Measurements from ENCODE around the gene RBM20. TPM values are rescaled to one million over a fixed set of nuclear protein-coding genes. Genes with fewer than 3 reads are reported as not detected.

Gene RBM20
- total RNA-seq, 1 experiment from 2014 or later: not detected

- no peaks in the 10 kb centered on the region for H3K27me3 ChIP-seq
- H3K36me3 ChIP-seq: no peaks in the 10 kb centered on the region
- H3K4me3 ChIP-seq: no peak overlapping the region
- H3K9me3 ChIP-seq: no peaks in the 10 kb centered on the region
- no peak for DNase-seq
Measured at GRCh38 chr10:110808123-110808522, 164.0 kb downstream of the RBM20 start.

- DNase-seq: no peak
- no peaks in the 10 kb centered on the region for H3K36me3 ChIP-seq
- H3K4me3 ChIP-seq: no peak overlapping the region
- H3K27me3 ChIP-seq: no peaks in the 10 kb centered on the region
- H3K9me3 ChIP-seq: no peaks in the 10 kb centered on the region
Measured at GRCh38 chr10:110808615-110809014, 164.5 kb downstream of the RBM20 start.

DNA sequence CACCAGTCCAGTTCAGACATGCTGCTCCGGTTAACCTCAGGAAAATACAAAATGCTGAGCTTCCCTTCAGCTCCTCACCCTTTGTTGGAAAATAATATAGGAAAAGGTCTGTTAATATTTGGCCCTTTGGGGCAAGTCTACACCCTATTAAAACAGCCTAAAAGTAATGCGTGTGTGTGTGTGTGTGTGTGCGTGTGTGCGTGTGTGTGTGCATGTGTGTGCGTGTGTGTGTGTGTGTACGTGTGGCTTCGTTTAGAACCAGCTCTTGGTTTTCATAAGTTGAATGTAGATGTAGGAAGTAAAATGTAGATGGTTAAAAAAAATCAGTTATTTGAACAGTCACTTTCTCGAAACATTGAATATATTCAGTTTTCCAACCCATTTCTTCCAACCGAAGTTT lies 166.5 kb downstream of the RBM20 start:
- no peaks in the 10 kb centered on the region for H3K9me3 ChIP-seq
- no peak overlapping the region for H3K4me3 ChIP-seq
- H3K27me3 ChIP-seq: no peaks in the 10 kb centered on the region
- H3K36me3 ChIP-seq: no peaks in the 10 kb centered on the region
- DNase-seq: no peak

DNA sequence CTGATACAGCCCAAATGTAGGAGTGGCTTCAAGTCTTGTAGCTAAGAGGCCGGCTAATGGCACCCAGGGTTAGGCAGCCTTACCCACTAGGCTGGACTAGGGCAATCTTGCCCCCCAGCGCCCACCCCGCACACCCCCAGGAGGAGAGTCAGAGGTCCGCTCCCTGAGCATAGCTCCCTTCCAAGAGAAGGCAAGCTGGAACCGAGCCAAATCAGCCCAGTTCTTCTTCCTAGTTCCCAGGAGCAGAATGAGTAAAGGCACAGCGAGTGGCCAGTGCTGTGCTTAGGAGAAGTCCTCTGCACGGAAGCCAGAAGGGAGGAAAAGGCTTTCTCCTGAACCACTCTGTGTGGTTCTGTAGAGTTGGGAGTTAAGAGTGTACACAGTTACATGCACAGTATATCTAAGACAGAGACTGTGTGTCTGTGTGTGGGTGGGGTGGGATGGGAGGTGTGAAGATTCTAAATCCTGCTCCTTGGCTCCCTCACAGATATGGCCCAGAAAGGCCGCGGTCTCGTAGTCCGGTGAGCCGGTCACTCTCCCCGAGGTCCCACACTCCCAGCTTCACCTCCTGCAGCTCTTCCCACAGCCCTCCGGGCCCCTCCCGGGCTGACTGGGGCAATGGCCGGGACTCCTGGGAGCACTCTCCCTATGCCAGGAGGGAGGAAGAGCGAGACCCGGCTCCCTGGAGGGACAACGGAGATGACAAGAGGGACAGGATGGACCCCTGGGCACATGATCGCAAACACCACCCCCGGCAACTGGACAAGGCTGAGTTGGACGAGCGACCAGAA lies 167.8 kb downstream of the RBM20 start:
- H3K9me3 ChIP-seq: no peaks in the 10 kb centered on the region
- H3K36me3 ChIP-seq: no peaks in the 10 kb centered on the region
- no peaks in the 10 kb centered on the region for H3K27me3 ChIP-seq
- DNase-seq: no peak
- H3K4me3 ChIP-seq: no peak overlapping the region

- no peaks in the 10 kb centered on the region for H3K36me3 ChIP-seq
- H3K27me3 ChIP-seq: no peaks in the 10 kb centered on the region
- H3K4me3 ChIP-seq: no peak overlapping the region
- no peak for DNase-seq
- H3K9me3 ChIP-seq: no peaks in the 10 kb centered on the region
Measured at GRCh38 chr10:110812583-110812982, 168.4 kb downstream of the RBM20 start.

- no peaks in the 10 kb centered on the region for H3K27me3 ChIP-seq
- no peaks in the 10 kb centered on the region for H3K36me3 ChIP-seq
- no peak for DNase-seq
Measured at GRCh38 chr10:110813743-110814472, 169.8 kb downstream of the RBM20 start.

DNA sequence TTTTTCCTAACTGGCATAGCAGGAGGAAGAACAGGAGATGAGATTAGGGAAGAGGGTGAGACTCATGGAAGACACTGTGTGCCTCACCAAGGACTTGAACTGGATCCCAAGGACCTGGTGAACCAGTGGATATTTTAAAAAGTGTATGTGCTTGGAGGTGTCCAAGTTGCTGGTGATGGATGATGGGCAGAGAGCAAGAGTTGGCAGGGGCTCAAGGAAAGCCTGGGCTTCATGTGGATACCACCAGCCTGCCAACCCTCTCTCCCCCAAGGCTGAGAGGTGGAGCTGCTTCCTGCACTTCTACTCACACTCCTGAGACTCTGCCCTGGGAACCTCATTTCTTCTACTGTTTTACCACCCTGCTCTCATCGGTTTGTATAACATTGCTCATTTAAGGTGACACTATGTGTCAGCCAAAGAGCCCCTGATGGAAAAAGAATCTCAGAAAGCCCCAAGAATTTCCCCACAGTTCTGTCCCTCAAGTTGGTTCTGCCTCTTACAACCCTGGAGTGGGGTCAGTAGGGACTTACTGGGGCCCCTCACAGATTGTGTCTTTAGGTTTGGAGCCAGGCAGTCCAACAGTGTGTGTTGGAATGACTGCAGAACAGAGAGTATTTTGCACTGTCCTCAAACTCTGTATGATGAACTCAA lies 171.3 kb downstream of the RBM20 start:
- no peaks in the 10 kb centered on the region for H3K9me3 ChIP-seq
- H3K36me3 ChIP-seq: no peaks in the 10 kb centered on the region
- H3K27me3 ChIP-seq: no peaks in the 10 kb centered on the region
- H3K4me3 ChIP-seq: no peak overlapping the region
- DNase-seq: no peak

More at GRCh38 chr10:110813743-110814472, 169.8 kb downstream of the RBM20 start:
- no peaks in the 10 kb centered on the region for H3K9me3 ChIP-seq
- no peak overlapping the region for H3K4me3 ChIP-seq

GRCh38 chr10:110817614-110818013 lies 173.5 kb downstream of the RBM20 start:
- no peaks in the 10 kb centered on the region for H3K27me3 ChIP-seq
- H3K4me3 ChIP-seq: no peak overlapping the region
- DNase-seq: no peak
- H3K36me3 ChIP-seq: no peaks in the 10 kb centered on the region
- no peaks in the 10 kb centered on the region for H3K9me3 ChIP-seq

- Histone ChIP-seq H3K36me3 (no peaks in the 10 kb centered on the region), H3K27me3 (no peaks in the 10 kb centered on the region), H3K9me3 (no peaks in the 10 kb centered on the region), H3K4me3 (no peak overlapping the region)
- DNase-seq: peak; percentile 15
Measured at GRCh38 chr10:110818311-110819256, 174.4 kb downstream of the RBM20 start.

GRCh38 chr10:110820321-110820814 lies 176.2 kb downstream of the RBM20 start:
- H3K4me3 ChIP-seq: no peak overlapping the region
- no peaks in the 10 kb centered on the region for H3K27me3 ChIP-seq
- no peaks in the 10 kb centered on the region for H3K36me3 ChIP-seq
- H3K9me3 ChIP-seq: no peaks in the 10 kb centered on the region
- peak; percentile 26 for DNase-seq

GRCh38 chr10:110821508-110821907 lies 177.4 kb downstream of the RBM20 start:
- H3K4me3 ChIP-seq: no peak overlapping the region
- no peak for DNase-seq
- H3K36me3 ChIP-seq: no peaks in the 10 kb centered on the region
- H3K9me3 ChIP-seq: no peaks in the 10 kb centered on the region
- H3K27me3 ChIP-seq: no peaks in the 10 kb centered on the region

GRCh38 chr10:110822035-110822711 lies 178.0 kb downstream of the RBM20 start:
- DNase-seq: no peak
- Histone ChIP-seq H3K36me3 (no peaks in the 10 kb centered on the region), H3K27me3 (no peaks in the 10 kb centered on the region), H3K4me3 (no peak overlapping the region), H3K9me3 (no peaks in the 10 kb centered on the region)

DNA sequence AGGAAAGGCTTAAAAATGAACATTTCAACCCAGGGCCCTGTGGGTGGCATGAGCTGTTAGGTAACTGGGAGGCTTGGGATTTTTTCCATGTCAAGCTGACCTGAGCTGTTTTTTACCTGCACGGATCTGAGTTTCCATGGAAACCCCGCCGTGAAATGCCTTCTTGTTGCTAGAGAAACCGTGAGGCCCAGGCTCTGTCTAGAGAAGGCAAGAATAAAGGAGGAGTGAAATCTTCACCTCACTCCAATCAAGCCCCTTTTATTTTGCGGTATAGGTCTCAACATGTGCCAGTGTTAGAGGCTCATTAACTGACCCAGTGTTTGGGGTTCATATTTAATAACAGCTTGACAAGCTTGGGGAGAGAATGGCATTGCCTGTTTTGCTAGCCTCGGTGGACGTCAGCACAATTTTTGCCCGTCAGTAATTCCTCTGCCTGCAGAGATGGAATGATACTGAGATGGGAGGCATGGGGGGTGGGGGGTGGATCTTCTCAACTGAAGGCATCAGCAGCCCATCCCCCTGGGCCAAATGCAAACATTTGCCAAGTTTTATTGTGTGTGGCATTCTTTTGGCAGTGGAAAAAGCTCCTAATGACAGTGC lies 178.7 kb downstream of the RBM20 start:
- no peak overlapping the region for H3K4me3 ChIP-seq
- DNase-seq: no peak
- no peaks in the 10 kb centered on the region for H3K9me3 ChIP-seq
- no peaks in the 10 kb centered on the region for H3K27me3 ChIP-seq
- no peaks in the 10 kb centered on the region for H3K36me3 ChIP-seq

GRCh38 chr10:110824152-110824441 lies 180.0 kb downstream of the RBM20 start:
- H3K4me3 ChIP-seq: no peak overlapping the region
- no peaks in the 10 kb centered on the region for H3K9me3 ChIP-seq
- no peak for DNase-seq
- no peaks in the 10 kb centered on the region for H3K27me3 ChIP-seq
- H3K36me3 ChIP-seq: no peaks in the 10 kb centered on the region

DNA sequence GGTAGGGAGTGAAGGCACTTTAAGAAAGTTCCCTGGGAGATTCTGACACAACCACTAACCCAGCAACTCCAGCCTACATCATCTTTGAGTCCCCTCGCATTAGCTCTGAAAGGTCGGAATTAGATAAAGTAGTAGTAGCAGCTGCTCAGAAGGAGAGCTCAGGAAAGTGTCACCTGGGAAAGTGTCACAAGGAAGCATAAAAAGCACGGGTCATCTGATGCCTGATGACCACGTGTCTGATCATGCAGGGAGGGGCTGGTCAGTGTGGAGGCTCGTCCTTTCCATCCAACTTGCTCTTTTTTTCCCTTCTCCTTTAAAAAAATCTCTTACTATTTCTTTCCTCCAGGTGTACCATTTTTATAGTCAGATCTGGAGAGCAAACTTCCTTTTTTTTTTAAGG lies 180.5 kb downstream of the RBM20 start:
- Histone ChIP-seq H3K36me3 (no peaks in the 10 kb centered on the region), H3K9me3 (no peaks in the 10 kb centered on the region)
- DNase-seq: no peak

DNA sequence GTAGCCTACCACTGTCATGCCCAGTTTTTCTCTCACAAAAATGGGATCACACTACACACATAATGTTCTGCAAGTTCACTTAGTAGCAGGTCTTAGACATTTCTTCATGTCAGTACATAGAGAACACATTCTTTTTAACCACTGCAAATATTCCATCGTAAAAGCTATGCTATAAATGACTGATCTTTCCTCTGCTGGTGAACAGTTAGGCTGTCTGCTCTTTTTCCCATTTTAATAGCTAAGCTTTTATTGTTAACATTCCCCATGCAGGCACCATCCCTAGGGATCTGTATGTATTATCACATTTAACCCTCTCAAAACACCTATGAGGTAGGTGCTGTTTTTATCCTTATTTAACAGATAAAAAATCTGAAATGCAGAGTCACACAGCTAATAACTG lies 181.4 kb downstream of the RBM20 start:
- Histone ChIP-seq H3K9me3 (no peaks in the 10 kb centered on the region), H3K27me3 (no peaks in the 10 kb centered on the region), H3K36me3 (no peaks in the 10 kb centered on the region), H3K4me3 (no peak overlapping the region)
- DNase-seq: no peak

More for the DNA sequence above, 180.5 kb downstream of the RBM20 start:
- H3K4me3 ChIP-seq: no peak overlapping the region
- H3K27me3 ChIP-seq: no peaks in the 10 kb centered on the region

Data from MG63 (cell line).